Suprapubic skin (tissue), 4 donors: Measurements from ENCODE around the gene ATXN7L1.

Experiments used
- EP300 ChIP-seq: sonication (generic); formaldehyde crosslinking; IDR thresholded peaks from one replicate; pipeline ENCODE4 v1.6.1; 2017; ENCODE audit warnings: antibody characterized with exemption
- POLR2A ChIP-seq, 2 donors: fragments of 450-650 bp; IDR thresholded peaks; one replicate each; pipeline ENCODE4 v1.6.1; 2017; ENCODE audit warnings: antibody characterized with exemption in 2 of 2, mild to moderate bottlenecking in 2 of 2, moderate library complexity in 2 of 2
- POLR2AphosphoS5 ChIP-seq, 3 donors: sonication (generic); formaldehyde crosslinking; IDR thresholded peaks; one replicate each; pipeline ENCODE4 v1.6.1; 2017; ENCODE audit warnings: antibody characterized with exemption in 3 of 3
- TF ChIP-seq, protein P1 (sequence below), 2 donors: fragments of 200-600 bp in 1 of 2; fragments of 450-650 bp in 1 of 2; sonication (generic) in 1 of 2; IDR thresholded peaks; one replicate each; pipeline ENCODE4 v1.5.1; 2016 to 2019; ENCODE audit warnings: antibody characterized with exemption in 2 of 2, mild to moderate bottlenecking in 1 of 2, moderate library complexity in 1 of 2

- TF ChIP-seq, protein P1, sequence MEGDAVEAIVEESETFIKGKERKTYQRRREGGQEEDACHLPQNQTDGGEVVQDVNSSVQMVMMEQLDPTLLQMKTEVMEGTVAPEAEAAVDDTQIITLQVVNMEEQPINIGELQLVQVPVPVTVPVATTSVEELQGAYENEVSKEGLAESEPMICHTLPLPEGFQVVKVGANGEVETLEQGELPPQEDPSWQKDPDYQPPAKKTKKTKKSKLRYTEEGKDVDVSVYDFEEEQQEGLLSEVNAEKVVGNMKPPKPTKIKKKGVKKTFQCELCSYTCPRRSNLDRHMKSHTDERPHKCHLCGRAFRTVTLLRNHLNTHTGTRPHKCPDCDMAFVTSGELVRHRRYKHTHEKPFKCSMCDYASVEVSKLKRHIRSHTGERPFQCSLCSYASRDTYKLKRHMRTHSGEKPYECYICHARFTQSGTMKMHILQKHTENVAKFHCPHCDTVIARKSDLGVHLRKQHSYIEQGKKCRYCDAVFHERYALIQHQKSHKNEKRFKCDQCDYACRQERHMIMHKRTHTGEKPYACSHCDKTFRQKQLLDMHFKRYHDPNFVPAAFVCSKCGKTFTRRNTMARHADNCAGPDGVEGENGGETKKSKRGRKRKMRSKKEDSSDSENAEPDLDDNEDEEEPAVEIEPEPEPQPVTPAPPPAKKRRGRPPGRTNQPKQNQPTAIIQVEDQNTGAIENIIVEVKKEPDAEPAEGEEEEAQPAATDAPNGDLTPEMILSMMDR (IDR thresholded peaks at IDR 0.05), result no peak
- TF ChIP-seq POLR2A (IDR thresholded peaks at IDR 0.05) (no peak), POLR2AphosphoS5 (IDR thresholded peaks at IDR 0.05) (peak in 1 of 3 donors; percentile 24), EP300 (no peak)
These were observed 100.2 kb downstream of the ATXN7L1 start for GRCh38 chr7:105776068-105776790.
